Measurements from ENCODE around the gene NPPC. TPM values are rescaled to one million over a fixed set of nuclear protein-coding genes. Genes with fewer than 3 reads are reported as not detected.

Gene NPPC
- total RNA-seq, 1 donor from 2014 or later = 5.4 TPM

DNA sequence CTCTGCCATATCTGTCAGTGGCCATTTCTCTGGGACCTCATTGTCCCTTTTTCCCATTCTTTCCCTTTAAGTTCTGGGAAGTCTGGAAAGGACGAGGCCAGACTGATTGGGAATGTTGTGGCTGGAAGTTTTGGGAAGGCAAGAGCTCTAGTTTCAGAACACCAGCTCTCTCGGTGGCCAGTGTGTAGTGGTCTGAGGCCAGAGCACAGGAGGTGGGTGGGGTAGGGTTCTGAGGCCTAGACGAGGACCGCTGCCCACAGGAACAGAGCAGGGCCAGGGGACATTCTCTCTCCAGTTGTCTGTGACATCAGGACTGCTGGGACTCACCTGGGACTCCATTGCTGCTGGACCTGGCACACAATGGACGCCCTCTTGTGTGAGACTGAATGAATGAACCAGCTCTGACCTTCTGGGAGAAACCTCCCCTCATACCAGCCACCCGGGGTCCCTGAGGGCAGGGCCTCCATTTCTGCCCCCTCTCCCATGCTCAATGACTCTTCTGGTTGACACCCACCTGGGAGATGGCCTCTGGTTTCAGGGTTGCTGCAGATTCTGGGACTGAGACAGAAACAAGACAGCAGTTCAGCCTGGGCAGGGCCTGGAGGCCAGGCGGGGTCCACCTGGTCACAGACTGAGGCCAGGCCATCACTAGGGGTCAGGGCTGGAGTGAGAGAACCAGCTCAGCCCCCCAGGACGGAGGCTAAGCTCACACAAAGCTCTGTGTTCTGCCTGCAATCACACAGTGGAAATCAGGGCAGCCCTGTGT lies 8.4 kb upstream of the NPPC start:
- Mint-ChIP-seq H3K9me3 (no peaks in the 10 kb centered on the region), H3K4me3 (no peak overlapping the region), H3K36me3 (no peaks in the 10 kb centered on the region), H3K27me3 (peaks cover 23% of the 10 kb centered on the region), H3K27ac (no peak overlapping the region), H3K4me1 (ENCODE audit: unreplicated experiment) (no peaks in the 10 kb centered on the region)
- TF ChIP-seq, protein P1, sequence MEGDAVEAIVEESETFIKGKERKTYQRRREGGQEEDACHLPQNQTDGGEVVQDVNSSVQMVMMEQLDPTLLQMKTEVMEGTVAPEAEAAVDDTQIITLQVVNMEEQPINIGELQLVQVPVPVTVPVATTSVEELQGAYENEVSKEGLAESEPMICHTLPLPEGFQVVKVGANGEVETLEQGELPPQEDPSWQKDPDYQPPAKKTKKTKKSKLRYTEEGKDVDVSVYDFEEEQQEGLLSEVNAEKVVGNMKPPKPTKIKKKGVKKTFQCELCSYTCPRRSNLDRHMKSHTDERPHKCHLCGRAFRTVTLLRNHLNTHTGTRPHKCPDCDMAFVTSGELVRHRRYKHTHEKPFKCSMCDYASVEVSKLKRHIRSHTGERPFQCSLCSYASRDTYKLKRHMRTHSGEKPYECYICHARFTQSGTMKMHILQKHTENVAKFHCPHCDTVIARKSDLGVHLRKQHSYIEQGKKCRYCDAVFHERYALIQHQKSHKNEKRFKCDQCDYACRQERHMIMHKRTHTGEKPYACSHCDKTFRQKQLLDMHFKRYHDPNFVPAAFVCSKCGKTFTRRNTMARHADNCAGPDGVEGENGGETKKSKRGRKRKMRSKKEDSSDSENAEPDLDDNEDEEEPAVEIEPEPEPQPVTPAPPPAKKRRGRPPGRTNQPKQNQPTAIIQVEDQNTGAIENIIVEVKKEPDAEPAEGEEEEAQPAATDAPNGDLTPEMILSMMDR (conservative IDR thresholded peaks at IDR 0.05) = no peak
- DNase-seq (ENCODE audit: extremely low spot score, unreplicated experiment) = peak; percentile 44

DNA sequence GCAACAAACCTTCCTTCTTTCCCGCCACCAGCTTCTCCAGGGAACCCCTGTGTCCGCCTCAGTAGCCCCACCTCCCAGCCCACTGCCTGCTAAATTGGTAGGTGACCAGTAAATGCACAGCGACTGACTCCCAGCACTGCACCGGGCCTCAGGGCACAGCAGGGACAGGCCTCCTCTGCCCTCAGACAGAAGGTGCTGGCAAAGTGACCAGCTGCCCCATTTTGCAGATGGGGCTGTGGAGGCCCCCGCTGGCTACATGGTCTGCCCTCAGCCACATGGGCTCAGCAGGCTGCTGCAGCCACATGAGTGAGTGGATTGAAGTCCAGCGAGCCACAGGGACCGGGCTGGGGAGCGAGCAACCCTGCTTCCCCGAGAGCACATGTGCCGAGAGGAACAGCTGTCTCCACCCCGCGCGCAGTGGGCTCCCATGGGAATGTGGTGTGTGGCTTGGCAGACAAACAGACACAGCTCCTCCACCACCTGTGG lies 7.8 kb upstream of the NPPC start:
- H3K4me1 Mint-ChIP-seq (ENCODE audit: unreplicated experiment) = no peaks in the 10 kb centered on the region
- H3K36me3 Mint-ChIP-seq = no peaks in the 10 kb centered on the region
- TF ChIP-seq, protein P1 (conservative IDR thresholded peaks at IDR 0.05) = no peak
- no peak overlapping the region for H3K4me3 Mint-ChIP-seq
- peaks cover 30% of the 10 kb centered on the region for H3K27me3 Mint-ChIP-seq
- DNase-seq (ENCODE audit: extremely low spot score, unreplicated experiment) = peak; percentile 64
- no peaks in the 10 kb centered on the region for H3K9me3 Mint-ChIP-seq
- H3K27ac Mint-ChIP-seq = no peak overlapping the region

DNA sequence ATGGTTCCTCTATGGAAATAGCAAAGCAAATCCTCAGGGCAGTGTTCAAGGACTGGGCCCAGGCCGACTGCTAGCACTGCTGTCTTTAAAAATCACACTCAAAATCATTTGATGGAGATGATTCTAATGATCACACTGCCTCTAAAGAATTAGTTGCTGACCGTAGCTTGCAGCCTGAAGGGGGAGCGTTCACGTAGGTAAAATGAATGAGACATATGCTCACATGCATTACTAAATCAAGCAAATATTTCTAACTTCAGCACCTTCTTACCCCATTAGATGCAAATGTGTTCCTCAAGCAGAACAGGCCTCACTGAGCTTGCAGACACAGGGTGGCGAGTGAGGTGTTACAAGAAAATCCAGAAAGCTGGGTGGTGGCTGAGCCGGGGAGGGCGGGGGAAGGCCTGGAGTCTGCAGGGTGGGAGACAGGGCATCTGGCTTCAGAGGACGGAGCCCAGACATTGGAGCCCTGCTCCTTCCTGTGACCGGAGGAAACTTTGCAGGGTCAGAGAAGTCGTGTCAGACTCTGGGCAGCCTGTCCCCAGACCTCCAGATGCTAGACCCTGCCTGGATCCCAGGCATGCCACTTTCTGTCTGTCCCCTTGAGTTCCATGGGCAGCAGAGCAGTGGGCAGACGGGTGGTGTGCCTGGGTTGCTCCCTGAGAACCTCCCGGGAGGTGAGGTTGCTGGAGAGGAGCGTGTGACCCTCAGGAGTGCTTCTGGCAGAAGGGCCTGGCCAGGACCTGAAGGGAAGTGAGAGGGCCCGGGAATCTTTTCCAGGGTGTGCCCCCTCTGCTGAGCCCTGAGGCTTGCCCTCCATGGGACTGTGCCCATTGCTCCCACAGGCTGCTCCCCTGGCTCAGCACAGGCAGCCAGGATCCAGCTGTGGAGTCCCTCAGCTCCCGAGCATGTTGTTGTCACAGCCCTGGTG lies 7.1 kb upstream of the NPPC start:
- H3K27ac Mint-ChIP-seq = no peak overlapping the region
- peaks cover 37% of the 10 kb centered on the region for H3K27me3 Mint-ChIP-seq
- peak; percentile 50 for DNase-seq (ENCODE audit: extremely low spot score, unreplicated experiment)
- H3K4me3 Mint-ChIP-seq = no peak overlapping the region
- TF ChIP-seq, protein P1 (conservative IDR thresholded peaks at IDR 0.05) = no peak
- no peaks in the 10 kb centered on the region for H3K9me3 Mint-ChIP-seq
- H3K4me1 Mint-ChIP-seq (ENCODE audit: unreplicated experiment) = no peaks in the 10 kb centered on the region
- H3K36me3 Mint-ChIP-seq = no peaks in the 10 kb centered on the region

DNA sequence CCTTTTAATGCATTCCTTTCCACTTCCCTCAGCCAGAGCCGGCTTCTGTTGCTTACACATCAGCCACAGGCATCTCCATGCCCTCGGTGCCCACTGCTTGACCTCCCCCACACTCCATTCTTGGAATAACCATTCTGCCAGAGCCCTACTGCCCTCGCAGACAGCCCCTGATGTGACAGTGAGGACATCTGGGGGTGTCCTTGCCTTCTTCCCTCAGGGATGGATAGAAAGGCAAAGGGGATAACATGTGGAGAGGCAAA lies 6.4 kb upstream of the NPPC start:
- Mint-ChIP-seq H3K4me3 (no peak overlapping the region), H3K9me3 (no peaks in the 10 kb centered on the region)

DNA sequence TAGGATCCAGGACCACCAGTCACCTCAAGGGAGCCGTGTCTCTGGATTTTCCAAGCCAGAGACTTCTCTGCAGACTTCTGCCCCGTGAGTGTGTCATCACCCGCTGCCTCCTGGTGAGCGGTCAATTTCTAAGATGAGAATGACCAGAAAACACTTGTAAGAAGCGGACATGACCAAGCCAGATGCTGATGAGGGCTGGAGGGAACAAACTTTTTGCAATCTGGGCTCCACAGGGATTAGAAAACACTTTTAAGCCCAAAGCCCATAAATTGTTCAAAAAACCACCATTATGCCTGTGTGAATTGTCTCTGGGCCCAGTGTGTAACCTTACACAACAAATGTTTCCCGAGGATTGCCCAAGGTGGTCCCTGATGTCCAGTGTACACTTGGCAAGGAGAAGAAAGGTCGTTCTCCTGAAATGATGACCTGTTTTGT lies 5.3 kb upstream of the NPPC start:
- Mint-ChIP-seq H3K36me3 (no peaks in the 10 kb centered on the region), H3K4me3 (no peak overlapping the region), H3K9me3 (no peaks in the 10 kb centered on the region), H3K27me3 (peaks cover 55% of the 10 kb centered on the region), H3K4me1 (ENCODE audit: unreplicated experiment) (no peaks in the 10 kb centered on the region), H3K27ac (no peak overlapping the region)
- peak; percentile 56 for DNase-seq (ENCODE audit: extremely low spot score, unreplicated experiment)
- TF ChIP-seq, protein P1 (conservative IDR thresholded peaks at IDR 0.05) = no peak

More for the DNA sequence above, 6.4 kb upstream of the NPPC start:
- TF ChIP-seq, protein P1 (conservative IDR thresholded peaks at IDR 0.05) = no peak
- H3K27me3 Mint-ChIP-seq = peaks cover 43% of the 10 kb centered on the region
- H3K27ac Mint-ChIP-seq = no peak overlapping the region
- no peaks in the 10 kb centered on the region for H3K4me1 Mint-ChIP-seq (ENCODE audit: unreplicated experiment)
- no peaks in the 10 kb centered on the region for H3K36me3 Mint-ChIP-seq
- no peak for DNase-seq (ENCODE audit: extremely low spot score, unreplicated experiment)

Measured in type B pancreatic cell (in vitro differentiated cells).